Left lobe of liver (tissue), 2 donors: Measurements from ENCODE around the gene DDI2. TPM values are rescaled to one million over a fixed set of nuclear protein-coding genes. Genes with fewer than 3 reads are reported as not detected.
"Not testable (repeated sequence)": the region's sequence is repeated elsewhere in the genome, so short reads cannot be mapped to it uniquely, and the experiment has no call there.

Experiments
- ATAC-seq: fragments of 200-7000 bp; cut with Tn5 transposase; one replicate; pipeline ENCODE4 v1.9.1; 2020; ENCODE audit warnings: mild to moderate bottlenecking, moderate library complexity
- DNase-seq: peaks from one replicate; pipeline ENCODE4 v3.0.0-alpha.2; 2020; ENCODE audit warnings: low spot score
- total RNA-seq: library from RNA; stranded (reverse); gene quantifications from one replicate; pipeline ENCODE4 v1.2.1, GENCODE V29; 2021
- donor health status: DM: no; HTN: no; CAD: no; lungs with moderate emphysema.
- donor health status: DM: no; HTN: yes; CAD: no.

DDI2 gene
- total RNA-seq, 1 donor from 2014 or later: 50.1 TPM

GRCh38 chr1:15676688-15677661 lies 59.7 kb downstream of the DDI2 start:
- ATAC-seq (no peak), DNase-seq (no peak)

- DNase-seq (no peak), ATAC-seq (no peak)
Observed at GRCh38 chr1:15678578-15678977, 61.3 kb downstream of the DDI2 start.

GRCh38 chr1:15680131-15680530 lies 62.9 kb downstream of the DDI2 start:
- ATAC-seq (no peak), DNase-seq (no peak)

- DNase-seq (no peak), ATAC-seq (no peak)
Observed at GRCh38 chr1:15680561-15681348, 63.5 kb downstream of the DDI2 start.

DNA sequence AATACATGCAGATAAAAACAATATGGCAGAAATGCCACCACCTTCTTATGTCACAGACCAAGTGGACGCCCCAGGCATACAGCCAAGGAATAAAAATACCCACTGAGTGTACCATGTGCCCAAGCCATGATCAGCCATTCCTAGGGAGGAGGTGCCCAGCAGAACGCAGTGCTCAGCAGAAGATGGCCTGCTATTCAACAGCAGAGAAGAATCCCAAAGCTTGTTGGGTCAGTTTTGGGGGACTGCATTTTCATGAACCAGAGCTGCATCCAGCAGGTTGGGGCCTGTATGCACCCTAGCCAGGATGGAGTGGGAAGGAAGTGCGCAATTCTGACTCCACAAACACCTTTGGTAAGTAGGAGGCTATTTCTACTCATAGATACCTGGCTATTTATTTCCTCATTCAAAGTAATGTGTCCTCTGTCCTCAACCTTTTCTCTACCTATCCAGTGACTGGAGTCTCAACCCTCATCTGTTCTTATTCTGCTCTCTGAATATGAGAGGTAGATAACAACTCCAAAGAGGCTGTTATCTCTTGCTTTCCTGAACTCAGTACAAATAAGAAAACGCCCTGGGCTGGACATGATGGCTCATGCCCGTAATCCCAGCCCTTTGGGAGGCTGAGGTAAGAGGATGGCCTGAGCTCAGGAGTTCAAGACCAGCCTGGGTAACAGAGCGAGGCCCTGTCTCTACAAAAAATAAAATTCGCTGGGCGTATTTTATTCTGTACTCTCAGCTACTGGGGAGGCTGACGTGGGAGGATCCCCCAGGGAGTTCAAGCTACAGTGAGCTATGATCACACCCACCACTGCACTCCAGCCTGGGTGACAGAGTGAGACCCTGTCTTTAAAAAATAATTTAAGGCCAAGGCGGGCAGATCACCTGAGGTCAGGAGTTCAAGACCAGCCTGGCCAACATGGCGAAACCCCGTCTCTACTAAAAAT lies 64.4 kb downstream of the DDI2 start:
- ATAC-seq: no peak
- no peak for DNase-seq

DNA sequence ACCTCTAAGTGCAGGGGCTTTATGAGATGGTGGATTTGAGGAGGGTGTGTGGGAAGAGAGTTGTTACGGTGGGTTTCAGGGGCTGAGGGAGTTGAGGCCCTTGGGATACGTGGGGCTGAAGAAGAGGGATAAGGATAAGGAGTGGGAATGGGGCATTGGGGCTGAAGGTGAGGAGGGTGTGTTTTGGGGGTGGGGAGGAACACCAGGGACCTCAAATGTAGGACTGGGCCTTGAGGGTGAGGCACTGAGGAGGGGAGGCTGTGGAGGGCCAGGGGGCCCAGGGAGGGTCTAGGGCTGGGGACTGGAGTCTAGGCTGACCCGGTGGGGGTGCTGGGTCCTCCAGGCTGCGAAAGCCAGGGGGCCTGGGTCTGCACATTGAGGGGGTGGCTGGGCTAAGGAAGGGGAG lies 65.7 kb downstream of the DDI2 start:
- DNase-seq (no peak), ATAC-seq (no peak)

DNA sequence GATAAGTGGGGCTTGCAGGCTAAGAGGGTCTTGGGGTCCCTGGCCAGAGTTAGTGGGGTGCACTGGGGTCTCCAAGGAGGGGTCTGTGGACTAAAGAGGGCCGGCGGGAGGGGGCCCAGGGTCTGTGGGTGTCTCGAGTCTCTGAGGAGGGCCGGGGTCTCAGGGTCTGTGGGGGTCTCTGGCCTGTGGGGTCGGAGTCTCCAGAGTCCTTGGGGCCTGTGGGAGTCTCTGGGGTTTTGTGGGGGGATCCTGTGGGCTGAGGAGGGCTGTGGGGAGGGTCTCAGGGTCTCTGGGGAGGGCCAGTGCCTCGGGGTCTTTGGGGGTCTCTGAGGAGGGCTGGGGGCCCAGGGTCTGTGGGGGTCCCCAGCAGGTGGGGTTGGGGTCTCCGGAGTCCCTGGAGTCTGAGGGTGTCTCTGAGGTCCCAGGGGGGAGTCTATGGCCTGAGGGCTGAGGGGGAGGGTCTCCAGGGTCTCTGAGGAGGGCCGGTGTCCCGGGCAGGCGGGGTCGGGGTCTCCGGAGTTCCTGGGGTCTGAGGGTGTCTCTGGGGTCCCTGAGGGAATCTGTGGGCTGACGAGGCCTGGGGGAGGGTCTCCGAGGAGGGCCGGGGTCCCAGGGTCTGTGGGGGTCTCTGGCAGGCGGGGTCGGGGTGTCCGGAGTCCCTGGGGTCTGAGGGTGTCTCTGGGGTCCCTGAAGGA lies 66.2 kb downstream of the DDI2 start:
- ATAC-seq: no peak

DNA sequence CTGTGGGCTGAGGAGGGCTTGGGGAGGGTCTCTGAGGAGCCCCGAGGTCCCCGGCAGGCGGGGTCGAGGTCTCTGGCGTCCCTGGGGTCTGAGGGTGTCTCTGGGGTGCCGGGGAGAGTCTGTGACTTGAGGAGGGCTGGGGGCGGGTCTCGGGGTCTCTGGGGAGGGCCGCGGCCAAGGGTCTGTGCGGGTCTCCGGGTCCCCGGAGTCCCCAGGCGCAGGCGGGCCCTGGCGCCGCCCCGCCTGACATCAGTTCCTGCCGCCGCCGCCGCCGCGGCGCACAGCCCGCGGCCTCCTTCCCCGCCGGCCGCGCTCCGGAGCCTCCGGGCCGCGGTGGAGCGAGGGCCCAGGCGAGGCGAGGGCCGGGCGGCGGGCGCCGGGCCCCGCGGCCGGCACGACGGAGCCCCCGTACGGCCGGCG lies 66.8 kb downstream of the DDI2 start, which contains the start of gene PLEKHM2:
PLEKHM2 (plus strand) TSS at position 279 of the 420 bp plus-strand sequence. CDS start 239 bp downstream, outside the sequence.
- DNase-seq: no peak
- peak; percentile 82 for ATAC-seq

More for the DNA sequence above, 66.2 kb downstream of the DDI2 start:
- DNase-seq: no peak

- ATAC-seq: peak; percentile 52
Observed at GRCh38 chr1:15684468-15685291, 67.4 kb downstream of the DDI2 start.

DNA sequence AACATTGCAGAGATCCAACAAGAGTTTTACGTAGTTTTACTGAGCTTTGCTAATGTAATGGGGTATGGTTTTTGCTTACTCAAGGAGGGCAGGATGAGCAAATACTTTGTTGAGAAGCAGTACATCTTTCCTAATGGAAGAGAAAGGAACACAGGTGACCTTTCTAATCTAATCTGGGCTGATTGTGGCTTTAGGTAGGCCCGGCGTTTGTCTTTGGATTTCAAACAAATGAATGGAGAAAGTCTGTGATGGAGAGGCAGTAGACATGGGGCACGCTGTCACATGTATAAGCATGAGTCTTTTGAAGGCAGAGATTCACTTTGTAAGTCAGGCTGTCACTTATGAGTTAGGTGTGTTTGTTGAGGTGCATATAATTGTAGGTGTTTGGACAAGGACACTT lies 68.6 kb downstream of the DDI2 start:
- DNase-seq (no peak), ATAC-seq (no peak)

More at GRCh38 chr1:15684468-15685291, 67.4 kb downstream of the DDI2 start:
- DNase-seq: peak; percentile 52

DNA sequence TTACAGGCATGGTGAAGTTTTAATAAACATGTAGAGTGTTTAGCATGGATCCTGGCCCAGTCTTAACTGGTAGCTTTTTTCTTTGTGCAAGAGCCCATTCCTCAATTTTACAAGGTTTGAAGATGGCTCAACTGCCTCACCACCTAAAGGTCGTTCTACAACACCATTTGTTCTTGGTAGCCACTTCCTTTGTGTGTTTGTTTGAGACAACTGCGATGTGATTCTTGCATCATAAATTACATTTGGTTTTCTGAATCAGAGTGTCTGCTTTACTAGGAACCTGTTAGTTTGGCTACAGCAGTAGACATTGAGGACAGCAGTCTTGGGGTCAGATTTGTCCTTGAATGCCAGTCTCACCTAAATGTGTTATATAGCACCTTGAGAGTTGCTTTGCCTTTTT lies 70.2 kb downstream of the DDI2 start:
- ATAC-seq: no peak
- no peak for DNase-seq

- DNase-seq: no peak
Observed at GRCh38 chr1:15690317-15690716, 73.1 kb downstream of the DDI2 start.

GRCh38 chr1:15691434-15692032 lies 74.3 kb downstream of the DDI2 start:
- DNase-seq (no peak), ATAC-seq (no peak)

More at GRCh38 chr1:15690317-15690716, 73.1 kb downstream of the DDI2 start:
- ATAC-seq: no peak

GRCh38 chr1:15692121-15692682 lies 74.9 kb downstream of the DDI2 start:
- ATAC-seq: peak; percentile 73
- DNase-seq: no peak

DNA sequence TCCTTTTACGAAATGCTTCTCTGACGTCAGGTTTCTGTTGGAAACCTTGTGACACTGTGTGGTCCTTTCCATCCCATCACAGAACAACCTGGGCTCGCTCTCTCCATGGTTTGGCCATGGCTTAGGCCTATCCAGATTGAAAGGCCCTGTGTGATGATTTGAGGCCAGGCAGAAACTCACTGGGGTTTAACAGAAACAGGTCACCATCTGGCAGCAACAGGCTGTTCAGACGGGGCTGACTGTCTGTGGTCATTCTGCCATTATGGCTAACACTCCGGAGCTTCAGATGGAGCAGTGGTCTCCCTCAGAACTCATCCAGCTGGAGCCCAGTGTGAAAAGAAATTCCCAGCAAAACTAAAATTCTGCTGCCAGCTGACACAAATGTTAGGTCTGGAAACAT lies 76.1 kb downstream of the DDI2 start:
- no peak for DNase-seq
- ATAC-seq: no peak

DNA sequence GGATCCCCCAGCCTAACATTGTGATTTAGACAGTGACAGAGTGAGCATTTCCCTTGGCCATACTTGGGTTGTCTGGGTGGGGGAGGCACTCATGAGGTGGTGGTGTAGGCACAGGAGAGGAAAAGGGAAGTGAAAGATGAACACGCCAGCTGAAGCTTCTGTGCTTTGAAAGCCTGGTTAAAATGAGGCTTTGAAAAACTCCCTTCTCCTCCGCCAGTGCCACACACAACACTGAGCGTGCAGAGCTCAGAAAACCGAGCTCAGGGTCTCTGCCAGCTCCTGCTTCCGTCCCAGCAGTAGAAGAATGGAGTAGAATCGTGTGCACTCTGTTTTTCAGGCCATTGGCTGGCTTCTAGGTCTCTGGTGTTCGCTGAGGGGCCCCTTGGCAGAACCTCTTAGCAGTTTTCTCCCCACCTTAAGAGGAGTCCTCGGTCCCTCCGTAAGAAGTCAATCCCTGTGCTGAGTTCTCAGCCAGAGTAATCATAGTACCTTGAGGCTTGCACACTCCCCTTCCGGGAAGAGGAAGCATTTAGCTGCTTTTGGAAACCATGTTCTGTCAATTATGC lies 79.8 kb downstream of the DDI2 start:
- DNase-seq (no peak), ATAC-seq (peak; percentile 39)

- no peak for ATAC-seq
- DNase-seq: no peak
Observed at GRCh38 chr1:15698201-15698600, 80.9 kb downstream of the DDI2 start.

DNA sequence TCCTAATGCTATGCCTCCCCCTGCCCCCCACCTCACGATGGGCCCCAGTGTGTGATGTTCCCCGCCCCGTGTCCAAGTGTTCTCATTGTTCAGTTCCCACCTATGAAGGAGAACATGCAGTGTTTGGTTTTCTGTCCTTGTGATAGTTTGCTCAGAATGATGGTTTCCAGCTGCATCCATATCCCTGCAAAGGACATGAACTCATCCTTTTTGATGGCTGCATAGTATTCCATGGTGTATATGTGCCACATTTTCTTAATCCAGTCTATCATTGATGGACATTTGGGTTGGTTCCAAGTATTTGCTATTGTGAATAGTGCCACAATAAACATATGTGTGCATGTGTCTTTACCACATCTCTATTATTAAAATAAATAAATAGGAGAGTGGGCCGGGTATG lies 82.1 kb downstream of the DDI2 start:
- ATAC-seq, DNase-seq: not testable (repeated sequence)
